Spleen (tissue), 11 donors: ENCODE measurements around the gene TTLL5. TPM values are rescaled to one million over a fixed set of nuclear protein-coding genes. Genes with fewer than 3 reads are reported as not detected.

ENCODE experiments used
- DNase-seq: peaks from one replicate; pipeline ENCODE4 v3.0.0-alpha.2; 2020
- H3K27ac ChIP-seq, 8 donors: fragments of 200-600 bp; sonication (generic) in 7 of 8; 1 replicate in 4 of 8; 2 replicates in 4 of 8; pipeline versions ENCODE4 v1.5.0 to v1.8.0; 2016 to 2021; ENCODE audit warnings: inconsistent platforms in 4 of 8, mild to moderate bottlenecking in 4 of 8, moderate library complexity in 1 of 8
- H3K27me3 ChIP-seq, 7 donors: fragments of 200-600 bp; sonication (generic) in 6 of 7; replicated peaks in 1 of 7; 1 replicate in 4 of 7; 2 replicates in 3 of 7; pipeline versions ENCODE4 v1.5.0 to v1.8.0; 2016 to 2021; ENCODE audit warnings: inconsistent platforms in 3 of 7, mild to moderate bottlenecking in 1 of 7
- H3K36me3 ChIP-seq, 6 donors: fragments of 200-600 bp; sonication (generic) in 5 of 6; 1 replicate in 4 of 6; 2 replicates in 2 of 6; pipeline versions ENCODE4 v1.5.0 to v1.8.0; 2016 to 2021; ENCODE audit warnings: inconsistent platforms in 2 of 6
- H3K4me1 ChIP-seq, 6 donors: fragments of 200-600 bp; sonication (generic) in 5 of 6; 1 replicate in 3 of 6; 2 replicates in 3 of 6; pipeline versions ENCODE4 v1.5.0 to v1.8.0; 2016 to 2021; ENCODE audit warnings: inconsistent platforms in 3 of 6
- H3K4me3 ChIP-seq, 8 donors: fragments of 200-600 bp; sonication (generic) in 7 of 8; 1 replicate in 4 of 8; 2 replicates in 4 of 8; pipeline versions ENCODE4 v1.5.0 to v1.8.0; 2016 to 2021; ENCODE audit warnings: inconsistent platforms in 4 of 8, mild to moderate bottlenecking in 4 of 8, moderate library complexity in 2 of 8
- H3K9me3 ChIP-seq, 8 donors: fragments of 200-600 bp; sonication (generic) in 7 of 8; 1 replicate in 4 of 8; 2 replicates in 4 of 8; pipeline versions ENCODE4 v1.5.0 to v1.8.0; 2016 to 2021; ENCODE audit warnings: inconsistent platforms in 4 of 8
- POLR2A ChIP-seq, 3 donors: fragments of 450-650 bp; IDR thresholded peaks; one replicate each; pipeline ENCODE4 v1.5.1; 2017; ENCODE audit warnings: antibody characterized with exemption in 3 of 3, mild to moderate bottlenecking in 1 of 3
- POLR2AphosphoS5 ChIP-seq, 3 donors: sonication (generic); formaldehyde crosslinking; IDR thresholded peaks; one replicate each; pipeline ENCODE4 v1.5.1; 2017; ENCODE audit warnings: antibody characterized with exemption in 3 of 3
- WGBS, 5 donors: extraction: QIAGEN DNeasy Blood & Tissue Kit in 3 of 5; methylation state at CpG; one replicate each; pipeline versions ENCODE4 v1.1.5 to v1.1.7; 2013 to 2018; 5-methylcytosine and 5-hydroxymethylcytosine counted together
- intact Hi-C: fragments of 100-400 bp; cut with DNase I; formaldehyde crosslinking; loops from one replicate; pipeline ENCODE4 v1.15.0; 2023; ENCODE audit warnings: low total_unique reads
- polyA plus RNA-seq, 3 donors: library from polyadenylated mRNA; stranded (reverse); fragments of 200-250 nt; gene quantifications; one replicate each; pipeline ENCODE4 v1.2.1, GENCODE V29; 2013
- total RNA-seq, 7 donors: library from RNA; depleted of rRNA in 3 of 7; stranded (reverse); fragments of >200 nt in 3 of 7; fragmentation: NEBNext Ultra II Directional in 4 of 7; extraction: Animal tissue kit (Norgen Biotek cat#: 25700) in 4 of 7; gene quantifications; one replicate each; pipeline versions ENCODE4 v1.1.0 to v1.2.1, GENCODE V29; 2016 to 2021
- TF ChIP-seq, protein P1 (sequence below), 11 experiments: fragments of 200-600 bp in 7 of 11; fragments of 450-650 bp in 4 of 11; sonication (generic) in 4 of 11; IDR thresholded peaks in 8 of 11; conservative IDR thresholded peaks in 3 of 11; 1 replicate in 7 of 11; 2 replicates in 4 of 11; pipeline versions ENCODE4 v1.4.0 to v1.8.0; 2016 to 2021; ENCODE audit warnings: antibody characterized with exemption in 11 of 11, inconsistent platforms in 4 of 11, mild to moderate bottlenecking in 1 of 11
- donor health status: healthy with polysubstance abuse.
- donor health status: DM: no; HTN: no; CAD: no; lungs with moderate emphysema.
- donor health status: DM: no; HTN: no; CAD: no.
- donor health status: Bipolar disorder and iron deficiency.
- donor health status: healthy.
- donor health status: DM: no; HTN: no; CAD: no.
- donor health status: DM: yes; HTN: yes; CAD: no.

TTLL5 gene
- total and polyA plus RNA-seq, 10 donors = 4.5 to 44.1 (median 31.6) TPM

DNA sequence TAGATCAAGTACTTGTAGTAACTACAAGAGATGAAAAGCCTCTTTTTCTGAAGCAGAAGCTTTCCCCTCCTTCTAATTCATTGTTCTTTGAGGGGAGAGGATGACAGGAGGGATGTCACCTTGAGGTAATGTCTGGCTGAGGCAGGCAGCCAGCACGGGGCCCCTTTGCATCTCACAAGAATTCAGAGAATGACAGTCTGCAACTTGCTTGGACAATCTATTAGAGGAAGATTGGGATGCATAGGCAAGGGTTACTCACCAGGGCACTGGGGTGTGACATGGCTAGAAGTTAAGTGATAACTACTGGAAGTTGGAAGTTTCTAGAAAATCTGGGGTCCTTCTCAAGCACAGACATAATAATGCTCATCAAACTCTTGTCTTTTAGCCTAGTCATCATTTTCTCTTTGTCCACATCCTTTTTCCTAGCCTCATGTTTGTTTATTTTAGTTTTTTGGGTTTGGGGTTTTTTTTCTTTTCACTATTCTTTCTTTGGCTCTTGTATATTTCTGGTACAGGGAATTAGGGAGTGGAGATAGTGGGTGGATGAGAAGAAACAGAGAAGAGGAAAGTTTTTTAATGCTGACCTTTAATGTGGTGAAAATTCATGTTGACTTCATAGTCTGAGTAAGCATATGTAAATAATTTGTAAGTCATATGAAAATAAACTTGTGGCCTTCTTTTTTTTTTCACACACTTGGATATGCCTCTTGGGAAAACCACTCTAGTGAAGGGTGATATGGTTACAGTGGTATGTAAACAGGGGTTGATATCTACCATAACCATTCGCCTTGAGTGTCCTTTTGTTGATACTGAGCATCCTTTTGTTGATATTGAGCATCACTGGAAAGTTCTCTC lies 55.1 kb downstream of the TTLL5 start:
- H3K9me3 ChIP-seq = no peaks in the 10 kb centered on the region
- H3K4me3 ChIP-seq = no peak overlapping the region
- WGBS, 5 donors = 76 to 85% (median 79%) methylated on average over 2 of the region's 2 CpGs
- no peak overlapping the region for H3K27ac ChIP-seq
- no peaks in the 10 kb centered on the region for H3K27me3 ChIP-seq
- TF ChIP-seq POLR2A (IDR thresholded peaks at IDR 0.05) (no peak), POLR2AphosphoS5 (IDR thresholded peaks at IDR 0.05) (no peak)
- TF ChIP-seq, protein P1, sequence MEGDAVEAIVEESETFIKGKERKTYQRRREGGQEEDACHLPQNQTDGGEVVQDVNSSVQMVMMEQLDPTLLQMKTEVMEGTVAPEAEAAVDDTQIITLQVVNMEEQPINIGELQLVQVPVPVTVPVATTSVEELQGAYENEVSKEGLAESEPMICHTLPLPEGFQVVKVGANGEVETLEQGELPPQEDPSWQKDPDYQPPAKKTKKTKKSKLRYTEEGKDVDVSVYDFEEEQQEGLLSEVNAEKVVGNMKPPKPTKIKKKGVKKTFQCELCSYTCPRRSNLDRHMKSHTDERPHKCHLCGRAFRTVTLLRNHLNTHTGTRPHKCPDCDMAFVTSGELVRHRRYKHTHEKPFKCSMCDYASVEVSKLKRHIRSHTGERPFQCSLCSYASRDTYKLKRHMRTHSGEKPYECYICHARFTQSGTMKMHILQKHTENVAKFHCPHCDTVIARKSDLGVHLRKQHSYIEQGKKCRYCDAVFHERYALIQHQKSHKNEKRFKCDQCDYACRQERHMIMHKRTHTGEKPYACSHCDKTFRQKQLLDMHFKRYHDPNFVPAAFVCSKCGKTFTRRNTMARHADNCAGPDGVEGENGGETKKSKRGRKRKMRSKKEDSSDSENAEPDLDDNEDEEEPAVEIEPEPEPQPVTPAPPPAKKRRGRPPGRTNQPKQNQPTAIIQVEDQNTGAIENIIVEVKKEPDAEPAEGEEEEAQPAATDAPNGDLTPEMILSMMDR (IDR thresholded peaks at IDR 0.05 in 8 of 11, conservative IDR thresholded peaks at IDR 0.05 in 3 of 11) = no peak
- intact Hi-C loops = no loop called here
- H3K4me1 ChIP-seq = peaks cover 0 to 9% (median 0%) of the 10 kb centered on the region in 6 donors
- H3K36me3 ChIP-seq = peaks cover 0 to 57% (median 14%) of the 10 kb centered on the region in 6 donors
- DNase-seq = no peak

DNA sequence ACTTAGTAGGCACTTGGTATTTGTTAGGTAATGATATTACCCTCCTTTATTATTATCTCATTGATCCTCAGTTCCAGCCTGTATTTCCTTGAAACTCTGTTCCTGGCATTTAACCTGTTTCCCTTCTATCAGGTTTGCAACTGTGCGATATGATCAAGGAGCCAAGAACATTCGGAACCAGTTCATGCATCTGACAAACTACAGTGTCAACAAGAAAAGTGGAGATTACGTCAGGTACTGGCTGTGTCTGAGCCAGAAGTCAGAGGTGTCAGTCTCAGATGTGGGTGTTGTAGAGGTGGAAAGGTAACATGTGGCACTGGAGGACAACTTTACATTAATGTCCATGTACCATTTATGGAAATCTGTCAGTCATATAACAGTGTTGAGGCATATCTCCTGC lies 56.7 kb downstream of the TTLL5 start:
- no peak for DNase-seq
- Histone ChIP-seq H3K4me3 (no peak overlapping the region), H3K27me3 (no peaks in the 10 kb centered on the region), H3K9me3 (no peaks in the 10 kb centered on the region), H3K27ac (no peak overlapping the region), H3K4me1 (peaks cover 0 to 9% (median 0%) of the 10 kb centered on the region in 6 donors), H3K36me3 (peaks cover 0 to 66% (median 17%) of the 10 kb centered on the region in 6 donors)
- TF ChIP-seq, protein P1 (IDR thresholded peaks at IDR 0.05 in 8 of 11, conservative IDR thresholded peaks at IDR 0.05 in 3 of 11) = no peak
- TF ChIP-seq POLR2A (IDR thresholded peaks at IDR 0.05) = no peak
- TF ChIP-seq POLR2AphosphoS5 (IDR thresholded peaks at IDR 0.05) = no peak
- intact Hi-C loops = no loop called here
- WGBS, 5 donors = 95 to 98% (median 97%) methylated on average over 3 of the region's 3 CpGs

DNA sequence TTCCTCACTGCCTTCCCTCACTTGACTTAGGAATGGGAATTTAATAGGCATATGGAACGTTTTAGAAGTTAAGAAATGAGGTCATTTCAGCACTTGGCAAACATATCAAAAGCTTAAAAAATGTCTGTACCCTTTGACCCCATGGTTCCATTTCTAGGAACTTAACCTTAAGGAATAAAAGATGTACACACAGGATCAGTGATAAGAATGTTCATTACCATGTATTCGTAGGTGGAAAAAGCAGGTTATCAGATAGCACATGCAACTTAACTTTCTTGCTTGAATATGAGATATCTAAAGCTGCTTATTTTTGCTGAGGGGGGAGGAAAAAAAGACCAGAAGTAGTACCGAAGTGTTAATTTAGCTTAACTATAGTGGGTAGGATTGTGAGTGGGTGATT lies 57.2 kb downstream of the TTLL5 start:
- WGBS, 5 donors = 77 to 88% (median 85%) methylated on average over 3 of the region's 3 CpGs
- peaks cover 0 to 9% (median 0%) of the 10 kb centered on the region in 6 donors for H3K4me1 ChIP-seq
- no peak for DNase-seq
- intact Hi-C loops = no loop called here
- peaks cover 0 to 70% (median 17%) of the 10 kb centered on the region in 6 donors for H3K36me3 ChIP-seq
- no peaks in the 10 kb centered on the region for H3K27me3 ChIP-seq
- no peak overlapping the region for H3K27ac ChIP-seq
- H3K4me3 ChIP-seq = no peak overlapping the region
- TF ChIP-seq POLR2AphosphoS5 (IDR thresholded peaks at IDR 0.05) (no peak), POLR2A (IDR thresholded peaks at IDR 0.05) (no peak)
- TF ChIP-seq, protein P1 (IDR thresholded peaks at IDR 0.05 in 8 of 11, conservative IDR thresholded peaks at IDR 0.05 in 3 of 11) = no peak
- no peaks in the 10 kb centered on the region for H3K9me3 ChIP-seq

DNA sequence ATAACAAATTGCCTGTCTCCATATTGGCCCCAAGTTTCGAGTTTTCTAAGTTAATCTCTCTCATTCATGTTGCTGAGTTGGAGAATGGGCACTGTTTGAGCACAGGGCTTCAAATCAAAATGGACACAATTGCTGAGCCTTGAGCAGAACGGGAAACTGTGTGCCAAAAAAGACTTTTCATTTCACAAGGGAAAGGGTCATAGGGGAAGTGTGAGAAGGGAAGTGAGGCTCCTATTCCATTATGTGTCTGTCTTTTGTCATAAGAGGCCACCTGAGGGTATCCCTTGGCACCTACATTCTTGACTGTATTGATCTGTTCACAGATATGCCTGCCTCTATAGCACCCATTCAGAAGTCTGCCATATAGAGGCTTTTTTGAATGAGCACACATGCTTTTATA lies 59.1 kb downstream of the TTLL5 start:
- H3K27ac ChIP-seq = peak overlapping the region in 4 of 8 donors; percentile 2 to 29 (median 16)
- no peaks in the 10 kb centered on the region for H3K27me3 ChIP-seq
- intact Hi-C loops = no loop called here
- no peaks in the 10 kb centered on the region for H3K9me3 ChIP-seq
- H3K4me3 ChIP-seq = no peak overlapping the region
- TF ChIP-seq POLR2A (IDR thresholded peaks at IDR 0.05) (no peak), POLR2AphosphoS5 (IDR thresholded peaks at IDR 0.05) (no peak)
- TF ChIP-seq, protein P1 (IDR thresholded peaks at IDR 0.05 in 8 of 11, conservative IDR thresholded peaks at IDR 0.05 in 3 of 11) = no peak
- H3K4me1 ChIP-seq = peaks cover 0 to 9% (median 2%) of the 10 kb centered on the region in 6 donors
- no peak for DNase-seq
- WGBS, 5 donors = 72 to 86% (median 82%) methylated on average over 2 of the region's 2 CpGs
- peaks cover 0 to 71% (median 17%) of the 10 kb centered on the region in 6 donors for H3K36me3 ChIP-seq
